Chondrocyte (in vitro differentiated cells): ENCODE data around the gene C1QL2. TPM values are rescaled to one million over a fixed set of nuclear protein-coding genes. Genes with fewer than 3 reads are reported as not detected.

Source experiments
- DNase-seq: peaks from one replicate; pipeline ENCODE4 v3.0.0; 2021; ENCODE audit warnings: mixed read lengths, low spot score
- H3K27ac Mint-ChIP-seq: one replicate; pipeline ENCODE4 v1.8.0; 2021; ENCODE audit warnings: mild to moderate bottlenecking, moderate library complexity, mixed read lengths; ENCODE audit not compliant: unreplicated experiment
- H3K27me3 Mint-ChIP-seq: 2 replicates; pipeline ENCODE4 v1.8.0; 2021; ENCODE audit warnings: low read depth, mixed read lengths
- H3K36me3 Mint-ChIP-seq: 2 replicates; pipeline ENCODE4 v1.8.0; 2021; ENCODE audit warnings: low read depth, mixed read lengths
- H3K4me1 Mint-ChIP-seq: 2 replicates; pipeline ENCODE4 v1.8.0; 2021; ENCODE audit warnings: low read depth, mild to moderate bottlenecking, mixed read lengths
- H3K4me3 Mint-ChIP-seq: one replicate; pipeline ENCODE4 v1.8.0; 2021; ENCODE audit warnings: mild to moderate bottlenecking, moderate library complexity, mixed read lengths; ENCODE audit not compliant: unreplicated experiment
- H3K9me3 Mint-ChIP-seq: 2 replicates; pipeline ENCODE4 v1.8.0; 2021; ENCODE audit warnings: low read depth, mixed read lengths
- CTCF ChIP-seq: fragments of 200-600 bp; sonication (generic); IDR thresholded peaks from 2 replicates; pipeline ENCODE4 v1.5.0; 2021; ENCODE audit warnings: antibody characterized with exemption, mild to moderate bottlenecking, moderate library complexity
- total RNA-seq: library from RNA; stranded (reverse); gene quantifications from 3 replicates; pipeline ENCODE4 v1.2.1, GENCODE V29; 2021

Gene C1QL2
- total RNA-seq, 1 donor from 2014 or later: not detected

- TF ChIP-seq CTCF: no peak
- Mint-ChIP-seq H3K27me3 (peaks cover 79% of the 10 kb centered on the region), H3K4me1 (peaks cover 10% of the 10 kb centered on the region), H3K27ac (no peak overlapping the region), H3K9me3 (no peaks in the 10 kb centered on the region), H3K36me3 (no peaks in the 10 kb centered on the region), H3K4me3 (no peak overlapping the region)
- no peak for DNase-seq
These were observed 4.5 kb downstream of the C1QL2 start for GRCh38 chr2:119154076-119154475.

GRCh38 chr2:119149611-119150010, 8.9 kb downstream of the C1QL2 start:
- H3K9me3 Mint-ChIP-seq: no peaks in the 10 kb centered on the region
- H3K36me3 Mint-ChIP-seq: no peaks in the 10 kb centered on the region
- DNase-seq: no peak
- H3K4me1 Mint-ChIP-seq: no peaks in the 10 kb centered on the region
- H3K4me3 Mint-ChIP-seq: no peak overlapping the region
- no peak overlapping the region for H3K27ac Mint-ChIP-seq
- no peak for TF ChIP-seq CTCF
- H3K27me3 Mint-ChIP-seq: peaks cover 80% of the 10 kb centered on the region

- Mint-ChIP-seq H3K4me1 (no peaks in the 10 kb centered on the region), H3K9me3 (no peaks in the 10 kb centered on the region), H3K27me3 (peaks cover 79% of the 10 kb centered on the region), H3K27ac (no peak overlapping the region), H3K36me3 (no peaks in the 10 kb centered on the region), H3K4me3 (no peak overlapping the region)
- no peak for DNase-seq
- no peak for TF ChIP-seq CTCF
These were observed 10.5 kb downstream of the C1QL2 start for GRCh38 chr2:119147776-119148715.

- Mint-ChIP-seq H3K9me3 (no peaks in the 10 kb centered on the region), H3K4me3 (no peak overlapping the region), H3K27ac (no peak overlapping the region), H3K36me3 (no peaks in the 10 kb centered on the region), H3K4me1 (no peaks in the 10 kb centered on the region), H3K27me3 (peaks cover 68% of the 10 kb centered on the region)
- no peak for DNase-seq
- no peak for TF ChIP-seq CTCF
These were observed 13.7 kb downstream of the C1QL2 start for GRCh38 chr2:119144806-119145205.

- DNase-seq: no peak
- Mint-ChIP-seq H3K9me3 (no peaks in the 10 kb centered on the region), H3K27ac (no peak overlapping the region), H3K4me1 (no peaks in the 10 kb centered on the region), H3K27me3 (peaks cover 68% of the 10 kb centered on the region), H3K4me3 (no peak overlapping the region), H3K36me3 (no peaks in the 10 kb centered on the region)
- TF ChIP-seq CTCF: no peak
These were observed 15.7 kb downstream of the C1QL2 start for GRCh38 chr2:119142824-119143223.
